HCEC 1CT (cell line): ENCODE measurements around the gene CBFA2T3.

Experiments used
- DNase-seq: peaks from one replicate; pipeline ENCODE4 v3.0.0-alpha.2; 2017

Gene CBFA2T3

GRCh38 chr16:88974080-88974915, 2.7 kb downstream of the CBFA2T3 start:
- DNase-seq: no peak

DNA sequence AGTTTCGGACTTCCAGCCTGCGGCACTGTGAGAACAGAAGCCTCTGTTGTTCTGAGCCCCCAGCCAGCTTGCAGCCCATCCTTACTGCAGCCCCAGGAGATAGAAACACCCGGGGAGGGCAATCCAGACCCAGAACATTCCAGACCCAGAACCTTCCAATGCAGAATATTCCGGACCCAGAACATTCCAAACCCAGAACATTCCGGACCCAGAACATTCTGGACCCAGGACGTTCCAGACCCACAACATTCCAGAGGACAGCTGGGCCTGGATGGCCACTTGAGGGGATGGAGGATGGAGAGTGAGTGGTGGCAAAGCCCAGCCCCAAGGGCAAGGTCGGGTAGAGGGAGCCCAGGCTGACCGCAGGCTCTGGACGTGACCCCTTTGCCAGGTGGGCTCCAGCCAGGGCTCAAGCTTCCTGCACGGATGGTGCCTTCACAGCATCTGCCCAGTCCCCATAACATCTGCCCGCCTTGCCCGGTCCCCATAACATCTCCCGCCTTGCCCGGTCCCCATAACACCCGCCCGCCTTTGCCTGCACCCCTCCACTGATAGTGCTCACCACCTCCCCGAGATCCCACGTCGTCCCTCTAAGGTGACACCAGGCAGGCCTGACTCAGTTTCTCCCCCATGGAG, 3.5 kb downstream of the CBFA2T3 start:
- DNase-seq: no peak

GRCh38 chr16:88973007-88973410, 4.0 kb downstream of the CBFA2T3 start:
- no peak for DNase-seq

DNA sequence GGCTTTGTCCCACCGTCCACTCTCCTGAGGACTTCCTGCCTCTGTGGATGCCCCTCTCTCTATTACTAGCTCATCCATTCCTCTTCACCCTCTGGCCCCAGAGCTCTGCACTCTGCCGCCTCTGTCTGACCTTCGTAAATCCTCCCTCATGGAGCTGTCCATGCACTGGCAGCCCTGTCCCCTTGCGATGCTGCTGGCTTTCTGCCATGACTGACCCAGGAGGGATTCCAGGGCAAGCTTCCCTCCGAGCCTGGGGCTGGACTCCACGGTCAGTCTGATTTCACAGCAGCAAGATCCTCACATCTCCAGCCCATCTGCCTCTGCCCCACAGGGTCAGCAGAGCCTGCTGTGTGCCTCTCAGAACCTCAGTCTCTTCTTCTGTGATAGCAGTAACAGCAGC, 4.7 kb downstream of the CBFA2T3 start:
- DNase-seq: no peak

GRCh38 chr16:88971371-88972097, 5.5 kb downstream of the CBFA2T3 start:
- no peak for DNase-seq

DNA sequence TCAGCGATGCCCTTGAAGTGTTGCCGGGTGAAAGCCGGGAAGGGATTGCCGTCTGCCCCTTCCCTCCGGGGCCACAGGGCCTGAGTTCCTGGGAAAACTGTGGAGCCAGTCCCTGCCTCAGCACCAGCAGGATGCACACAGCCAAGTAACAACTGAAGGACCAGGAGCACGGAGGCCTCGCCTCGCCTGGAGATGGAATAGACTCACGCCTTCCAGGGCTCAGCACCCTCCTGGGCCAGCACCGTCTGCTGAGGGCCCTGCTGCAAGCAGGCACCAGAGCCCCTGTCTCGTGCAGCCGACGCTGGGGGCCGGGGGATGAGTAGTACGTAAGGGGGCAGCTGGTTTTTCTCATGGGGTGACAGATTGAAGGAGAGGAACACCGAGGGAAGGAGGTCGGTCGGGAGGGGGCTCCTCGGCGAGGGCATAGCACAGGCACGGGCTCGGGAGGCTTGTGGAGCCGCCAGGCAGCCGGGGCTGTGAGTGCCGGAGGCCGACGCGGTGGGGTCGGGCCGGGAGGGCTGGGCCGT, 6.4 kb downstream of the CBFA2T3 start:
- no peak for DNase-seq

- DNase-seq: no peak
Measured at GRCh38 chr16:88970050-88970449, 7.0 kb downstream of the CBFA2T3 start.

DNA sequence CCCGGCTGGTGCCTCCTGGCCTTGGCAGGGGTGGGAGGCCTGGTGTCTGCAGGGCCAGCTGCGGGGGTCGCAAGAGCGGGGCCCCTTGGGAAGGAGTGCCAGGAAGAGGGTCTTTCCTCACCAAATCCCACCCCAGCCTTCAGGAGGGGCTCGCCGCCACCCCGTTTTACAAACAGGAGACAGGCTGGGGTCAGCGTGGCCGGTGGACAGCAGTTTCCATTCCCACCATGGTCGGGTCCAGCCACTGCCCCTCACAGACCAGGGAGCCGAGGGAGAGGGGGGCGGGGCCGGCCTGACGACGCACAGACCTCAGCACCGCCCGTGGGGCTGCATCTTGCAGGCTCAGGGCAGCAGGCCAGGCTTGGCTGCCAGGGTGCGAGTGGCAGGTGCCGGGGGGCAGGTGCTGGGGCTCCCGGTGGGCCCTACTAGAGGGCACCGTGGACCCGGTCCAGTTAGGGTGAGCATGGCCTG, 7.6 kb downstream of the CBFA2T3 start:
- no peak for DNase-seq

GRCh38 chr16:88968589-88969280, 8.3 kb downstream of the CBFA2T3 start:
- DNase-seq: no peak

- DNase-seq: no peak
Measured at GRCh38 chr16:88967830-88968588, 9.0 kb downstream of the CBFA2T3 start.

DNA sequence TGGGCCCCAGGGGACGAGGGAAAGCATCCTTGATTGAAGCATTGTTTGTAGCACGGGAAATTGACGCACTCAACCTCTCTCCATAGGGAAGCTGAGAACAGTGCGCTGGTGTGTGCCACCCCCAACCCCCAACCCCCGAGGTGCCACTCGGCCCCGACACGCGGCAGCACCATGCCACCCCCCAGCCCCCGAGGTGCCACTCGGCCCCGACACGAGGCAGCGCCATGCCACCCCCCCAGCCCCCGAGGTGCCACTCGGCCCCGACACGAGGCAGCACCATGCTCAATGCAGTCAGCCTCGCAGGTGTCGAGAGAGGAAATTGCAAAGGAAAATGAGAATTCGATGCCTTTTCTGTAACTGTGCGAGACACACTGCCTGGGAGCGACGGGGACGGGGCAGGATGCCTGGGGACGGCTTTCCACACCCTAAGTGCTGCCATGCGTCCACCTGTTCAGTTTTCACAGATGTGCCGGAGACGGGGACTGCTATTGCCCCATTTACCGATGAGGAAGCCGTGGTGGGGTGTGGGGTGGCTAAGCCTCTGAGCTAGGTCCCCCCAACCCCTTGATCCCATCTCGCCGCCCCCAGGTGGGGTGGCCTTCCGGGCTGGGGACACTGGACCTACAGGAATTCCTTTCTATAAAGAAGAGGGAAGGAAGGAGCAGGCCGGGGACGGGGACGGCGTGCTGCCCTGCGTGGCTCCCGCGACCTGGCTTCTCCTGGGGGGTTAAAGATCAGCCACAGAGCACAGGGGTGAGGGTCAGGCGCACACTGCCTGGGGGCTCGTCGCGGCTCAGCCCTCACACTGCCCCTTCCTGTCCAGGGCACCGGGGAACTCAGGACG, 9.8 kb downstream of the CBFA2T3 start:
- DNase-seq: no peak

DNA sequence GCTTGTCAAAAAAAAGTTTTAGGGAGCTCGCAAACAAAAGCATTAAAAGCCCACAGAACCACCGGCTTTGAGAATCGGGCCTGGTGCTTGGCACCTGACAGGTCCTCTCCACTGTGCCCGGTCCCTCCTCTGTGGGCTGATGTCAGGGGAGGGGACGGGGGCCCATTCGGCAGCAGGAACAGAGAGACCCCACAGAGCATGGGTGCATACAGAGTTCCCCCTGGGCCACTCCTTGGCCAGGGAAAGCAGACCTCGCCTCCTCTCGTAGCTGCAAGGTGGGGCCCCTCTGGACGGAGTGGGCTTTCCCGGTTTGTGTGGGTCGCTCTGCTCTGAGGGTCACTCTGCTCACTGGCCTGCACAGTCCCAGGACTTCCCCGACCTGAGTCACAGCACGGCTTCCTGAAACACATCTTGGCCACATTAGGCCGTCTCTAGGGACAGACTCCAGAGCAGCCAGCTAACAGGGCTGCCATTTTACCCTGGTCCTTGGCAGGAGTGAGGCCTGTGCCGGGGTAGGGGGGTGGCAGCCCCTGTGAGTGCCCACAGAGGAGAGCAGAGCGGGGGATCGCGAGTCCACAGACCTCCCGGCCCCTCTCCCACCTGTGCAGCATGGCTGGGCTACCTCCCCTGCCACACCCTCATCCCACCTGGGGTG, 11.1 kb downstream of the CBFA2T3 start:
- no peak for DNase-seq

DNA sequence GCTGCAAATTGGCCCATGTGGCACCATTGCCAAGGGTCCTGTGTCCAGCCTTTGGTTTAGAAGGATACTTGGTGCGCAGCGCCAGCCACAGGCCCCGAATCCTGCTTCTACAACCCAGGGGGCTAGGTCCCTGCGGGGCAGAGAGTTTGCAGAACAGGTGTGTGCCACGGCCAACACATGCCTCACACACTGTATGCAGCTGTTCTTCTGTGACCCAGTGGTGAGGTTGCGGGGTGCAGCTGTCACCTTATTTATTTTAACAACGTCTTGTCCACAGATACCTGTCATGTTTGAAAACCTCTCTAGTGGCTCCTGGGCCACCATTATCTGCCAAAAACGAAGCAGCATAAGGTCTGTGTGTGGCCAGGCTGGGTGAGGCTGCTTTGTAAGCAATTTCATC, 11.6 kb downstream of the CBFA2T3 start:
- DNase-seq: no peak

GRCh38 chr16:88964636-88965035, 12.4 kb downstream of the CBFA2T3 start:
- no peak for DNase-seq

DNA sequence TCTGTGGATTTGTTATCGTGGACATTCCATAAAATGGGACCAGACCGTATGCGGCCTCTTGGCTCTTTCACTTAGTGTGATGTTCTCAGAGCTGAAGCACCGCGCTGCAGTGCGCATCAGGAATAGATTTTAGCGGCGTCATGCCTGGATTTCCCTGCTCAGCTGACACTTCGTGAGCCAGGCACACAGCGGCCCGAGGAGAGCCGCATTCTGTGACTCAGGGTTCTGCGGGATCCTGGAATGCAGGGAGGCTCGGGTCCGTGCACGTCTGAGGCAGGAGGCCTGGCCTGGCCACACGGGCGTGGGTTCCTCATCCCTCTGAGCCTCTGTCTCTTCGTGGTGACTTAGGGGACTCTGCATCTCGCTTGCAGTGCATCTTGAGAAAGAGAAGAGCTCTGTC, 13.4 kb downstream of the CBFA2T3 start:
- no peak for DNase-seq

GRCh38 chr16:88962478-88963152, 14.4 kb downstream of the CBFA2T3 start:
- no peak for DNase-seq

GRCh38 chr16:88961011-88961410, 16.0 kb downstream of the CBFA2T3 start:
- no peak for DNase-seq

DNA sequence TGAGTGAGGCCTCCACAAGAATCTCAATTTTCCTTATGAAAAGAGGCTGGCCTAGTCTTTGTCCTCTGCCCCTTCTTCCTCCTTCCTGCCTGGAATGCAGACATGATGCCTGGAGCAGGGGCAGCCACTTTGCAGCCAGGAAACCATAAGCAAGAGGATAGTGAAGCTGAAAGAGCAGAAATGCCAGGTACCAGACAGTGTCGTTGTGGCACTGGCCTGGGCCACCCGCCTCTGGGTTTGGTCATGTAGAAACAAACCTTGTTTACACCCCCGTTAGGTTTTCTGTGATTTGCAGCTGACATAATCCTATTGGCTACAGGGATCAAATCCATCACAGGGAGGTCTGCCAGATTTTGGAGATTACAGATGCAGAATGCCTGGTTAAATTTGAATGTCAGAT, 16.5 kb downstream of the CBFA2T3 start:
- no peak for DNase-seq

GRCh38 chr16:88959022-88959421, 18.0 kb downstream of the CBFA2T3 start:
- no peak for DNase-seq
